K562 (cell line): ENCODE data around the gene ZFYVE1.
"Not testable (repeated sequence)": the region's sequence is repeated elsewhere in the genome, so short reads cannot be mapped to it uniquely, and the experiment has no call there.

ENCODE experiments used
- CBX5 ChIP-seq: IDR thresholded peaks from 2 replicates; pipeline ENCODE4 v1.6.1; 2014; ENCODE audit warnings: low read depth, borderline replicate concordance
- EGR1 ChIP-seq: fragments of 450-650 bp; conservative IDR thresholded peaks from 2 replicates; pipeline ENCODE4 v1.6.1; 2017; ENCODE audit warnings: mild to moderate bottlenecking
- KAT8 ChIP-seq: fragments of 450-650 bp; IDR thresholded peaks from 2 replicates; pipeline ENCODE4 v1.6.1; 2016; ENCODE audit warnings: low read depth, mild to moderate bottlenecking
- POLR2A ChIP-seq: fragments of 450-650 bp; conservative IDR thresholded peaks from 2 replicates; pipeline ENCODE4 v1.6.1; 2016
- SMC3 ChIP-seq: conservative IDR thresholded peaks from 2 replicates; pipeline ENCODE4 v1.6.1; 2011; ENCODE audit warnings: low read depth, low read length, improper control_type of control experiment; ENCODE audit not compliant: insufficient read depth
- SPI1 ChIP-seq: IDR thresholded peaks from 2 replicates; pipeline ENCODE4 v1.6.1; 2011; ENCODE audit warnings: low read depth, low read length, control low read depth, borderline replicate concordance
- TCF3 ChIP-seq: sonication (generic); formaldehyde crosslinking; IDR thresholded peaks from 2 replicates; pipeline ENCODE4 v1.4.0; 2020; ENCODE audit warnings: mild to moderate bottlenecking, missing genetic modification reagents
- ZBTB17 ChIP-seq: fragments of 450-650 bp; formaldehyde crosslinking; IDR thresholded peaks from 2 replicates; pipeline ENCODE4 v1.4.0; 2020; ENCODE audit warnings: mild to moderate bottlenecking
- ZNF24 ChIP-seq: fragments of 450-650 bp; IDR thresholded peaks from 2 replicates; pipeline ENCODE4 v1.6.1; 2016
- TF ChIP-seq, protein P1 (sequence below): fragments of 450-650 bp; formaldehyde crosslinking; IDR thresholded peaks from 2 replicates; pipeline ENCODE4 v1.4.0; 2020; ENCODE audit warnings: mild to moderate bottlenecking, moderate library complexity
- TF ChIP-seq, protein P2 (sequence below), 2 experiments: fragments of 450-650 bp in 1 of 2; sonication (generic) in 1 of 2; formaldehyde crosslinking in 1 of 2; IDR thresholded peaks in 1 of 2; conservative IDR thresholded peaks in 1 of 2; 2 replicates each; pipeline versions ENCODE4 v1.6.1 to v1.8.1; 2016 to 2023; ENCODE audit warnings: mild to moderate bottlenecking in 2 of 2, moderate library complexity in 2 of 2, inconsistent platforms in 1 of 2, missing genetic modification reagents in 1 of 2
- TF ChIP-seq, protein P3 (sequence below): fragments of 250-450 bp; sonication (Bioruptor Pico); IDR thresholded peaks from 2 replicates; pipeline ENCODE4 v1.5.1; 2021; ENCODE audit warnings: mild to moderate bottlenecking
- TF ChIP-seq, protein P4 (sequence below): sonication (generic); formaldehyde crosslinking; IDR thresholded peaks from 2 replicates; pipeline ENCODE4 v1.8.0; 2022; ENCODE audit warnings: mild to moderate bottlenecking, missing genetic modification reagents

DNA sequence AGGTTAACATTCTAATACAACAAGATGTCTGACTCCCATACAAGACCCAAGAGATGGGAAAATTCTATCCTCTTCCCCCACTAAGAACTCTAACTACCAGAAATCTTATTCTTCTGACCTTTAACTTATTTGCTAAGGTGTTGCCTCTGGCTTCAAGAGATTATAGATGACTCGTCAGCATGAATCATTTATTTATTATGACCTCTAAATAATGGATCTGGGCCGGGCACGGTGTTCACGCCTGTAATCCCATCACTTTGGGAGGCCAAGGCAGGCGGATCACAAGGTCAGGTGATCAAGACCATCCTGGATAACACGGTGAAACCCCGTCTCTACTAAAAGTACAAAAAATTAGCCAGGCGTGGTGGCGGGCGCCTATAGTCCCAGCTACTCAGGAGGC, 10.9 kb downstream of the ZFYVE1 start:
- not testable (repeated sequence) for TF ChIP-seq CBX5; POLR2A; SPI1; EGR1; ZNF24; ZBTB17 (CRISPR knock-in tag); KAT8; SMC3; TCF3 (CRISPR knock-in tag)
- TF ChIP-seq, protein P1, sequence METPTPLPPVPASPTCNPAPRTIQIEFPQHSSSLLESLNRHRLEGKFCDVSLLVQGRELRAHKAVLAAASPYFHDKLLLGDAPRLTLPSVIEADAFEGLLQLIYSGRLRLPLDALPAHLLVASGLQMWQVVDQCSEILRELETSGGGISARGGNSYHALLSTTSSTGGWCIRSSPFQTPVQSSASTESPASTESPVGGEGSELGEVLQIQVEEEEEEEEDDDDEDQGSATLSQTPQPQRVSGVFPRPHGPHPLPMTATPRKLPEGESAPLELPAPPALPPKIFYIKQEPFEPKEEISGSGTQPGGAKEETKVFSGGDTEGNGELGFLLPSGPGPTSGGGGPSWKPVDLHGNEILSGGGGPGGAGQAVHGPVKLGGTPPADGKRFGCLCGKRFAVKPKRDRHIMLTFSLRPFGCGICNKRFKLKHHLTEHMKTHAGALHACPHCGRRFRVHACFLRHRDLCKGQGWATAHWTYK (CRISPR knock-in tag) = not testable (repeated sequence)
- TF ChIP-seq, protein P2, sequence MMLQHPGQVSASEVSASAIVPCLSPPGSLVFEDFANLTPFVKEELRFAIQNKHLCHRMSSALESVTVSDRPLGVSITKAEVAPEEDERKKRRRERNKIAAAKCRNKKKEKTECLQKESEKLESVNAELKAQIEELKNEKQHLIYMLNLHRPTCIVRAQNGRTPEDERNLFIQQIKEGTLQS (IDR thresholded peaks at IDR 0.05) = not testable (repeated sequence)
- TF ChIP-seq, protein P2 (CRISPR knock-in tag; conservative IDR thresholded peaks at IDR 0.05) = not testable (repeated sequence)
- TF ChIP-seq, protein P3, sequence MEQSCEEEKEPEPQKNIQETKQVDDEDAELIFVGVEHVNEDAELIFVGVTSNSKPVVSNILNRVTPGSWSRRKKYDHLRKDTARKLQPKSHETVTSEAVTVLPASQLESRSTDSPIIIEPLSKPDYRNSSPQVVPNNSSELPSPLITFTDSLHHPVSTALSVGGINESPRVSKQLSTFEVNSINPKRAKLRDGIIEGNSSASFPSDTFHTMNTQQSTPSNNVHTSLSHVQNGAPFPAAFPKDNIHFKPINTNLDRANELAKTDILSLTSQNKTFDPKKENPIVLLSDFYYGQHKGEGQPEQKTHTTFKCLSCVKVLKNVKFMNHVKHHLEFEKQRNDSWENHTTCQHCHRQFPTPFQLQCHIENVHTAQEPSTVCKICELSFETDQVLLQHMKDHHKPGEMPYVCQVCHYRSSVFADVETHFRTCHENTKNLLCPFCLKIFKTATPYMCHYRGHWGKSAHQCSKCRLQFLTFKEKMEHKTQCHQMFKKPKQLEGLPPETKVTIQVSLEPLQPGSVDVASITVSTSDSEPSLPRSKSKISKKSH (CRISPR knock-in tag) = not testable (repeated sequence)
- TF ChIP-seq, protein P4, sequence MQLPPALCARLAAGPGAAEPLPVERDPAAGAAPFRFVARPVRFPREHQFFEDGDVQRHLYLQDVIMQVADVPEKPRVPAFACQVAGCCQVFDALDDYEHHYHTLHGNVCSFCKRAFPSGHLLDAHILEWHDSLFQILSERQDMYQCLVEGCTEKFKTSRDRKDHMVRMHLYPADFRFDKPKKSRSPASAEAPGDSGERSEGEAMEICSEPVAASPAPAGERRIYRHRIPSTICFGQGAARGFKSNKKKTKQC (CRISPR knock-in tag) = not testable (repeated sequence)
